ENCODE measurements around the gene FLT4. TPM values are rescaled to one million over a fixed set of nuclear protein-coding genes. Genes with fewer than 3 reads are reported as not detected.

Gene FLT4
- total RNA-seq, 1 experiment from 2014 or later = 6.3 TPM

DNA sequence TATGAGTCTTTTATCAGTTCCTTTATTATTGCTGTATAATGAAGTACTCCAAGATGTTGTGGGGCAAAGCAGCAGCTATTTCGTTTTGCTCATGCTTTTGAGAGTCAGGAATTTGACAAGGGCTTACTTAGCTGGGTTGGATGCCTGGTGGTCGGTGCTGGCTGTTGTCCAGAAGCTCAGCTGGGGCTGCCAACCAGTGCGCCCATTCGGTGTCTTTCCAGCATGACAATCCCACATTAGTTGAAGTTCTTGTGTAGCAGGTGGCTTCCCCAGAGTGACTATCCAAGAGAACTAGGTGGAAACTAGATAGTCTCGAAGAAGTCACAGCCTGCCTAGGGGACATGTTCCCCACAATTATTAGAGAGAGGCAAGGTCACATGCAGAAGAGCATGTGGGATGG lies 3.4 kb upstream of the FLT4 start:
- Mint-ChIP-seq H3K27ac (no peak overlapping the region), H3K4me3 (no peak overlapping the region), H3K4me1 (peaks cover 10 to 14% of the 10 kb centered on the region in 2 experiments), H3K9me3 (peaks cover 0 to 1% of the 10 kb centered on the region in 2 experiments; a peak in 2 of 5 replicates), H3K27me3 (ENCODE audit: low read depth) (peaks cover 61% of the 10 kb centered on the region), H3K36me3 (ENCODE audit: insufficient read depth in 1 of 3, low read depth in 3 of 3) (peaks cover 0 to 5% (median 0%) of the 10 kb centered on the region in 3 experiments; a peak in 1 of 7 replicates)
- H2AK5ac ChIP-seq (ENCODE audit: insufficient read length, low read length) = no peak overlapping the region
- no peak overlapping the region for H2BK20ac ChIP-seq (ENCODE audit: low read depth, low read length, poor library complexity, severe bottlenecking)
- H3K14ac ChIP-seq (ENCODE audit: insufficient read depth, low read length) = no peak overlapping the region
- H3K56ac ChIP-seq (ENCODE audit: insufficient read length, low read depth, low read length) = no peak overlapping the region
- no peak overlapping the region for H3K4ac ChIP-seq (ENCODE audit: low read depth, low read length)
- H3K23ac ChIP-seq (ENCODE audit: insufficient read length, low read depth, low read length) = no peak overlapping the region
- no peak overlapping the region for H3T11ph ChIP-seq (ENCODE audit: low read length)
- TF ChIP-seq CTCF (conservative IDR thresholded peaks at IDR 0.05) = no peak
- H2AFZ ChIP-seq (ENCODE audit: low read length) = no peak overlapping the region
- H3K27ac ChIP-seq (ENCODE audit: insufficient read length, low read depth, low read length) = no peak overlapping the region
- H3K4me2 ChIP-seq (ENCODE audit: insufficient read depth, insufficient read length, low read length) = no peak overlapping the region
- no peak for DNase-seq
- no peak overlapping the region for H3K18ac ChIP-seq (ENCODE audit: insufficient read length, low read depth, low read length)
- H2BK12ac ChIP-seq (ENCODE audit: insufficient read length, low read depth, low read length) = no peak overlapping the region
- no peaks in the 10 kb centered on the region for H3K79me2 ChIP-seq (ENCODE audit: insufficient read depth, low read length)
- H4K20me1 ChIP-seq (ENCODE audit: control insufficient read depth, insufficient read depth, insufficient read length) = no peaks in the 10 kb centered on the region
- no CpG with 5 or more reads among the region's 5 CpGs for WGBS (ENCODE audit: extremely low coverage, insufficient read length, low lambda C conversion rate)
- no peak overlapping the region for H3K9ac ChIP-seq (ENCODE audit: extremely low read depth, insufficient read length, low read length)
- H3K4me1 ChIP-seq (ENCODE audit: insufficient read depth, low read length) = no peaks in the 10 kb centered on the region
- no peak overlapping the region for H2BK5ac ChIP-seq (ENCODE audit: insufficient read length, low read length)
- H4K91ac ChIP-seq (ENCODE audit: insufficient read length, low read depth, low read length) = no peak overlapping the region
- H2BK120ac ChIP-seq (ENCODE audit: low read depth, low read length, poor library complexity, severe bottlenecking) = no peak overlapping the region
- H3K27me3 ChIP-seq (ENCODE audit: insufficient read depth, low read length) = peaks cover 9% of the 10 kb centered on the region; the same call in 1 of the 2 replicates
- peaks cover 10% of the 10 kb centered on the region for H3K23me2 ChIP-seq (ENCODE audit: insufficient read length, low read depth, low read length, poor library complexity, severe bottlenecking)
- H2BK15ac ChIP-seq (ENCODE audit: low read depth, low read length) = no peak overlapping the region
- no peaks in the 10 kb centered on the region for H3K9me3 ChIP-seq (ENCODE audit: control insufficient read depth, low read depth, low read length)
- no peaks in the 10 kb centered on the region for H3K79me1 ChIP-seq (ENCODE audit: insufficient read depth, low read depth, low read length, poor library complexity, severe bottlenecking)
- H4K5ac ChIP-seq (ENCODE audit: insufficient read length, low read depth, low read length) = no peak overlapping the region
- no peak overlapping the region for H4K8ac ChIP-seq (replicated peaks; ENCODE audit: insufficient read length, low read depth, low read length)

All from H9 (cell line).